GM12891 (cell line): ENCODE measurements around the gene KLHL7.

ENCODE experiments used
- PAX5 ChIP-seq: IDR thresholded peaks from 2 replicates; pipeline ENCODE4 v1.6.1; 2011; ENCODE audit warnings: low read length, moderate library complexity, mild to moderate bottlenecking; ENCODE audit not compliant: insufficient read depth, severe bottlenecking
- POLR2A ChIP-seq: IDR thresholded peaks from 2 replicates; pipeline ENCODE4 v1.6.1; 2011; ENCODE audit warnings: low read depth, low read length, control low read depth
- POLR2AphosphoS5 ChIP-seq: IDR thresholded peaks from 2 replicates; pipeline ENCODE4 v1.6.1; 2011; ENCODE audit warnings: low read depth, low read length, control low read depth
- POU2F2 ChIP-seq: IDR thresholded peaks from 2 replicates; pipeline ENCODE4 v1.6.1; 2011; ENCODE audit warnings: low read depth, mild to moderate bottlenecking, control low read depth, low read length, moderate library complexity
- TAF1 ChIP-seq: IDR thresholded peaks from 2 replicates; pipeline ENCODE4 v1.6.1; 2011; ENCODE audit warnings: low read depth, low read length, control low read depth

DNA sequence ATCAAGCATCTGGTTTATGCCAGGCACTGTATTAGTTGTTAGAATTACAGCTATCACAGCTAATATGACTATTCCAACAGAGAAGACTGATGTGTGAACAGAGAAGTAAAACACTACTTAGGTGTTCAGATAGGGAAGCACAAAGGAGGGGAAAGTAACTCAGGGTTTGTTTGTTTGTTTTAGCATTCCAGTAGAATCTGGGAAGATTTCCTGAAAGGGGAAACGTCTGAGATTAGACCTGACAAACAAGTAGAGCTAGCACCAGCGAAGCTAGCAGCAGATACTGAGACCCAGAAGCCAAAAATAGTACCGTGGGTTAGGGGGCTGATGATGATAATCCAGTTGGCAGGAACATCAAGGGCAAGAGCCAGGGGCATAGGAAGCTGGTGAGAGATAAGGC, 28.8 kb upstream of the KLHL7 start:
- no peak for TF ChIP-seq POLR2A
- TF ChIP-seq TAF1: no peak
- no peak for TF ChIP-seq POU2F2
- TF ChIP-seq POLR2AphosphoS5: no peak
- TF ChIP-seq PAX5: no peak
